ENCODE results near the gene CDK2AP2. TPM values are rescaled to one million over a fixed set of nuclear protein-coding genes. Genes with fewer than 3 reads are reported as not detected.
"Not testable (repeated sequence)": the region's sequence is repeated elsewhere in the genome, so short reads cannot be mapped to it uniquely, and the experiment has no call there.

CDK2AP2 gene
- total RNA-seq, 4 donors from 2014 or later = 16.7 to 44.6 (median 30.9) TPM

DNA sequence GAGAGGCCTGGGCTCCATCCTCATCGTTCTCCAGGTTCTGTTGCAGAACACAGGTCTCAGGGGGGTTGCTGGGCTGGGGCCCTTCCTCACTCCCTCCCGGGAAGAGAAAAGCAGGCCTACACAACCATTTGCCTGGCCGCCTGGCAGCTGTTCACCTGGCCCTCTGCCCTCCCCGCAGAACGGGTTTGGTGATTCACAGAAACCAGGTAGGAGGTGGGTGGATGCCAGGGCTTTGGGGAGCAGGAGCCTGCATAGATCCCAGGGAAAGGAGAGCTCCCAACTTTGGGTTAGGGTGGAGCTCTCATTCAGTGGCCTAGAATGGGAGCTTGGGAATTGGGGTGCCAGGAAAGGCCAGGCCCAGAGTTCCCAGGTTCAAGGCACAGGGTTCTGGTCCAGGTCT, 39.9 kb downstream of the CDK2AP2 start:
- Histone ChIP-seq H3K36me3 (no peaks in the 10 kb centered on the region), H3K4me1 (peaks cover 58% of the 10 kb centered on the region), H3K27ac (peak overlapping the region; percentile 96), H3K9me3 (no peaks in the 10 kb centered on the region), H3K4me3 (peak overlapping the region; percentile 96), H3K27me3 (no peaks in the 10 kb centered on the region)
- TF ChIP-seq EP300 (IDR thresholded peaks at IDR 0.05) (no peak), POLR2AphosphoS5 (IDR thresholded peaks at IDR 0.05) (peak in 2 of 3 donors; percentile 23 to 27)
- TF ChIP-seq, protein P1, sequence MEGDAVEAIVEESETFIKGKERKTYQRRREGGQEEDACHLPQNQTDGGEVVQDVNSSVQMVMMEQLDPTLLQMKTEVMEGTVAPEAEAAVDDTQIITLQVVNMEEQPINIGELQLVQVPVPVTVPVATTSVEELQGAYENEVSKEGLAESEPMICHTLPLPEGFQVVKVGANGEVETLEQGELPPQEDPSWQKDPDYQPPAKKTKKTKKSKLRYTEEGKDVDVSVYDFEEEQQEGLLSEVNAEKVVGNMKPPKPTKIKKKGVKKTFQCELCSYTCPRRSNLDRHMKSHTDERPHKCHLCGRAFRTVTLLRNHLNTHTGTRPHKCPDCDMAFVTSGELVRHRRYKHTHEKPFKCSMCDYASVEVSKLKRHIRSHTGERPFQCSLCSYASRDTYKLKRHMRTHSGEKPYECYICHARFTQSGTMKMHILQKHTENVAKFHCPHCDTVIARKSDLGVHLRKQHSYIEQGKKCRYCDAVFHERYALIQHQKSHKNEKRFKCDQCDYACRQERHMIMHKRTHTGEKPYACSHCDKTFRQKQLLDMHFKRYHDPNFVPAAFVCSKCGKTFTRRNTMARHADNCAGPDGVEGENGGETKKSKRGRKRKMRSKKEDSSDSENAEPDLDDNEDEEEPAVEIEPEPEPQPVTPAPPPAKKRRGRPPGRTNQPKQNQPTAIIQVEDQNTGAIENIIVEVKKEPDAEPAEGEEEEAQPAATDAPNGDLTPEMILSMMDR (IDR thresholded peaks at IDR 0.05) = no peak
- no CpG with 5 or more reads among the region's 5 CpGs for WGBS
- peak in 1 of 2 donors; percentile 90 for DNase-seq (ENCODE audit: low spot score in 2 of 2)

DNA sequence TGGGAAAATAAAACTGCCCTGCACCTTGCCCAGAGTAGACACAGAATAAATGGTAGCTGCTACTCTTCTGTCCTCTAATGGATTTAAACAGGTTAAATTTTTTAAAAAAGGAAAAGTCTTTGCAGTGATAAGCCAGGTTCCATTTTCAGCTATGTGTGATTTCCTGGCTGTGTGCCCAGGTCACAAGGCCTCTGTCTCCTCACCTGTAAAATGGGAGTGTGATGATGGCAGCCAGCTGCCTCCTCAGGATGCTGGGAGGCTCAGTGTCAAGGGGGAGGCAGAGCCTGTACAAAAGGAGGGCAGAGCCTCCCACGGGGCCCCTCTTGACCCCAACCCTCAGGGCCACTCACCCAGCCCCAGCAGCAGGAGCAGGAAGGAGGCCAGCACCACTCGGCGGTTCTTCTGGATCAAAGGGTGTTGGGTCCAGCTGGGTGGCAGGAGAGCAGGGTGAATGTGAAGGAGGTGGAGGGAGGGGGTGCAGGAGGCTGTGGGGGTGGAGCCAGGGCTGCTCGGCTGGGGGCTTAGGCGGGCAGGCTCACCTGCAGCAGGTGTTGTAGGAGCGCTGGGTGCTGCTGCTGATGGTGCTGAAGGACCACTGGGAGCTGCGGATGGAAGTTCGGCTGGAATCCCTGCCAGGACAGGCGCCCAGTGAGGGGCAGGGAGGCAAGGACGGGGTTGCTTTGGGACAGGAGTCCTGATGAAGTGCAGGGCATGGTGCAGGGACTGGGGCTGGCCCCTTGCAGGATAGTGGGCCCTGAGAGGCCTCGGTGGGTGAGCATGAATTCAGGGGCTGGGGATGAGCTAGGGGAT, 40.8 kb downstream of the CDK2AP2 start:
- H3K4me1 ChIP-seq = peaks cover 61% of the 10 kb centered on the region
- H3K27ac ChIP-seq = peak overlapping the region; percentile 96
- DNase-seq (ENCODE audit: low spot score in 2 of 2) = no peak
- H3K36me3 ChIP-seq = no peaks in the 10 kb centered on the region
- peak overlapping the region; percentile 96 for H3K4me3 ChIP-seq
- WGBS = 50% methylated on average over 10 of the region's 11 CpGs
- H3K9me3 ChIP-seq = no peaks in the 10 kb centered on the region
- TF ChIP-seq, protein P1 (IDR thresholded peaks at IDR 0.05) = no peak
- TF ChIP-seq EP300 (IDR thresholded peaks at IDR 0.05) (no peak), POLR2AphosphoS5 (IDR thresholded peaks at IDR 0.05) (no peak), POLR2A (IDR thresholded peaks at IDR 0.05) (no peak)
- no peaks in the 10 kb centered on the region for H3K27me3 ChIP-seq

DNA sequence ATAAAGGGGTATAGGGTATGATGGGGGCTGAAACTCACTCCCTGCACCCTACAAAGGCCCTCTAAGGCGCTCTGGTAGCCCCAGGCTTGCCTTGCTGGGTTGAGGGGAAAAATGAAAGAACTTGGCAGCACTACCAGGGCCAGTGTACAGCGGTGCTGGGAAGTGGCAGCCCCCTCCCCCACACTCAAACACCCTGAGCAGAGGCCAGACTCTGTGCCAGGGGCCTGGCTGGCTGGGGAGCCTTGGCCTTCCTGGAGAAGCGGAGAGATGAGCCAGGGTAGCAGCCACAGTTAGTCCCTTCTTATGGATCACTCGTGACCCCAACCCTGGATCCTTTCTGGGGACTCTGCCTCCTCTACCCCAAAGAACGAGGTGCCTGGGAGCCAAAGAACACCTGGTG, 41.6 kb downstream of the CDK2AP2 start:
- Histone ChIP-seq H3K4me3 (no peak overlapping the region), H3K9me3 (no peaks in the 10 kb centered on the region), H3K36me3 (no peaks in the 10 kb centered on the region), H3K27ac (peak overlapping the region; percentile 86), H3K27me3 (no peaks in the 10 kb centered on the region), H3K4me1 (peaks cover 61% of the 10 kb centered on the region)
- TF ChIP-seq POLR2AphosphoS5 (IDR thresholded peaks at IDR 0.05) (no peak), EP300 (IDR thresholded peaks at IDR 0.05) (no peak), POLR2A (IDR thresholded peaks at IDR 0.05) (no peak)
- WGBS = 77% methylated on average over 4 of the region's 5 CpGs
- no peak for DNase-seq (ENCODE audit: low spot score in 2 of 2)

DNA sequence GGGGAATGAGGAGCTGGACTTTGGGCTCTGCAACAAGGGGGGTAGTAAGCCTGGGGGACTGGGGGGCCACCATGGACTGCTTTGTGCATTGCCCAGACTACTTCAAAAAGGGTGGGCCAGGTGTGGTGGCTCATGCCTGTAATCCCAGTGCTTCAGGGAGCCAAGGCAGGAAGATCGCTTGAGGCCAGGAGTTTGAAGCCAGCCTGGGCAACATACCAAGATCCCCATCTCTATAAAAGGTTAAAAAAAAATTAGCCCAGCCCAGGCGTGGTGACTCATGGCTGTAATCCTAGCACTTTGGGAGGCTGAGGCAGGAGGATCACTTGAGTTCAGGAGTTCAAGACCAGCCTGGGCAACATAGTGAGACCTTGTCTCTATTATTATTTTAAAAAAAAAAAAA, 42.4 kb downstream of the CDK2AP2 start:
- H3K27ac ChIP-seq = peak overlapping the region; percentile 86
- H3K4me3 ChIP-seq = peak overlapping the region; percentile 46
- not testable (repeated sequence) for H3K27me3 ChIP-seq; H3K36me3 ChIP-seq; H3K9me3 ChIP-seq; DNase-seq (ENCODE audit: low spot score in 2 of 2)
- 39% methylated on average over 2 of the region's 2 CpGs for WGBS
- peaks cover 61% of the 10 kb centered on the region for H3K4me1 ChIP-seq

DNA sequence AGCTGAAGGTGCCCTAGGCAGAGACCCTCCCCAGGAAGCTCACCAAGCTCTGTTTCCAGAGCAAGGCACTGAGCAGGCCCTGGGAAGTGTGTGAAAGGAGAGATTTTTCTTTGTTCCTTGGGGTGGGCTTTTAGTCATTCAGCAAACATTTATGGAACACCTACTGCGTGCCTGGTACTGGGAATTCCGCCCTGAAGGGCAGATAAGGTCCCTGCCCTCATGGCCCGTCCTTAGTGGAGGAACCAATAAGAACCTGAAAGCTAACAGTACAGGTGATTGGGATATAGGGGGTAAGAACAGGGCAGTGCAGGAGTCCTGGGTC, 42.8 kb downstream of the CDK2AP2 start:
- Histone ChIP-seq H3K36me3 (no peaks in the 10 kb centered on the region), H3K4me3 (peak overlapping the region; percentile 46), H3K4me1 (peaks cover 61% of the 10 kb centered on the region), H3K27me3 (no peaks in the 10 kb centered on the region), H3K9me3 (no peaks in the 10 kb centered on the region), H3K27ac (peak overlapping the region; percentile 86)
- DNase-seq (ENCODE audit: low spot score in 2 of 2) = no peak
- 27% methylated on average over 3 of the region's 3 CpGs for WGBS
- TF ChIP-seq, protein P1 (IDR thresholded peaks at IDR 0.05) = no peak
- TF ChIP-seq POLR2AphosphoS5 (IDR thresholded peaks at IDR 0.05) (no peak), EP300 (IDR thresholded peaks at IDR 0.05) (no peak), POLR2A (IDR thresholded peaks at IDR 0.05) (no peak)

DNA sequence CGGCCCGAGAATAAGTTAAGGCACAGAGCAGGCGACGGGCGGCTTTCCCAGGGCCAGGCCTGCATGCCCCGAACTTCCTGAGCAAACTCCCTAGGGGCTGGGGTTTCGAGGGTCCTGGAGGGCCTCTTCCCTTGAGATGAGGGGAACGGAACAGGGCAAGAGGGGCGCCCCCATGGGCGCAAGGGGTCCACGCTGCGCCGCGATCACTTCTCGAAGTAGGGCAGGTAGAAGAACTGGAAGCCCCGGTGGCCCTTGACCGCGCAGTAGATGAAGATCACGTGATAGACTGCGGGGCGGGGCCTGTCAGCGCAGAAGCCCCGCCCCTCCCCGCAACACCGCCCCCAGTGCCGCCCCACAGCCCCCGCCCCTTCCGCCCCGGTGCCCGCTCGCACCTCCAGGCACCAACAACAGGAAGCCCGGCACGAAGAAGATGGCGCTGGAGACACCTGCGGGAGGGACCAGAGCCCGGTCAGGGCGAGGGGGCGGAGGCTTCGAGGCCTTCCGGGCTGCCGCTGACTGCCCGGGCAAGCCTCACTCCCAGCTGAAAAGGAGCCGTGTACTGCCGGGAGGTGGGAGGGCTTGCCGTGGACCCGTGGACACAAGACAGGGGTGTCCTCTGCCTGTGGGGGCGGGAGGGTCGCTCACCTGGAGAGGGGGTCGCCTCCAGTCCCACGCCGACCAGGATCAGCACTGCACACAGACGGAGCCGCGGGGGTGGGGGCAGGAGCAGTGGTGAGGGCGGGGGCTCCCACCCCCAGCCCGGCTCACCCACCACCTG, 43.4 kb downstream of the CDK2AP2 start:
- DNase-seq (ENCODE audit: low spot score in 2 of 2) = peak; percentile 92 to 96
- TF ChIP-seq EP300 (IDR thresholded peaks at IDR 0.05) (no peak), POLR2A (IDR thresholded peaks at IDR 0.05) (no peak), POLR2AphosphoS5 (IDR thresholded peaks at IDR 0.05) (no peak)
- TF ChIP-seq, protein P1 (IDR thresholded peaks at IDR 0.05) = no peak
- no peaks in the 10 kb centered on the region for H3K9me3 ChIP-seq
- H3K36me3 ChIP-seq = no peaks in the 10 kb centered on the region
- 17% methylated on average over 13 of the region's 56 CpGs for WGBS
- no peaks in the 10 kb centered on the region for H3K27me3 ChIP-seq
- peaks cover 57% of the 10 kb centered on the region for H3K4me1 ChIP-seq
- peak overlapping the region; percentile 86 for H3K27ac ChIP-seq
- H3K4me3 ChIP-seq = peak overlapping the region; percentile 46

Measured in suprapubic skin (tissue), 4 donors.